ENCODE measurements around the gene TTLL8.

TTLL8 gene

GRCh38 chr22:50082961-50083461 lies 24.9 kb upstream of the TTLL8 start:
- DNase-seq, result no peak

GRCh38 chr22:50082197-50082715 lies 24.2 kb upstream of the TTLL8 start:
- no peak for DNase-seq

- no peak for DNase-seq
Measured at GRCh38 chr22:50081426-50082196, 23.5 kb upstream of the TTLL8 start.

DNA sequence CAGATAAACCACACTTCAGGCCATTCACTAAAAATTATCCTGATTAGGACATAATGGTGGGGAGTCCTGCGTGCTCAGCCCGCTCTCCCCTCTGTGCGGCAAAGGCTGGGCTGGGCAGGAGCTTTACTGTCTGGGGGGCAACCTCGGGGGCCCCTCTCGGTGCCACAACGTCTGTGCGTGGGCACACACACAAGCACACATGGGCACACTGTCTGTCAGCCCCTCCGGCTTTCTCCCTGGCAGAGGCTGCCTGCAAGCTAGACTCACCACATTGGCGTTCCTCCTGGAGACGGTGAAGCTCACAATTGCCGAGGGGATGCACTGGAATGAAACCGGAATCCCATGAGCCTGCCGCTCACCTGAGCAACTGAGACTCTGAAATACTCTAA lies 22.0 kb upstream of the TTLL8 start:
- no peak for DNase-seq

DNA sequence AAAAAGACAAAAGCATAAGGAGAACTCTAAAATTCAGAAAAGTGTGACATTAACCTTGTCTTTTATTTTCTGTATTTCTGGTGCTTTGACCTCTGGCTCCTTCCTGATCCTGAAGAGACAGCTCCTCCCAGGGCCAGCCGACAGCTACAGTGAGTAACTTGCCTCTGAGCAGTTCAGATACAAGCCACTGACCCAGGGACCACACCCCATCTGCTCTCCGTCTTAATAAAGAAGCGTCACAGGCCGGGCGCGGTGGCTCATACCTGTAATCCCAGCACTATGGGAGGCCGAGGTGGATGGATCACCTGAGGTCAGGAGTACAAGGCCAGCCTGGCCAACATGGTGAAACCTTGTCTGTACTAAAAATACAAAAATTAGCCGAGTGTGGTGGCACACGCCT lies 20.7 kb upstream of the TTLL8 start:
- DNase-seq, result no peak

DNA sequence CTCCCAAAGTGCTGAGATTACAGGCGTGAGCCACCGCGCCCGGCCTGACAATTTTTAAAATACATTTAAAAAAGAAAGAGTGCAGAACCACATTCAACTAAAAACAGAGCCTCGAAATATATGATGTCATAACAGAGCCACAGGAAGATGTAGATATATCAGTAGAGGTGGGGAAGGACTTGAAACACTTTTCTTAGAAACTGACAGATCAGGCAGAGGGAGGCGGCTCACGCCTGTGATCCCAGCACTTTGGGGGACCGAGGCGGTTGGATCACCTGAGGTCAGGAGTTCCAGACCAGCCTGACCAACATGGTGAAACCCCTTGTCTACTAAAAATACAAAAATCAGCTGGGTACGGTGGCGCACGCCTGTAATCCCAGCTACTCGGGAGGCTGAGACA lies 20.1 kb upstream of the TTLL8 start:
- DNase-seq, result no peak

DNA sequence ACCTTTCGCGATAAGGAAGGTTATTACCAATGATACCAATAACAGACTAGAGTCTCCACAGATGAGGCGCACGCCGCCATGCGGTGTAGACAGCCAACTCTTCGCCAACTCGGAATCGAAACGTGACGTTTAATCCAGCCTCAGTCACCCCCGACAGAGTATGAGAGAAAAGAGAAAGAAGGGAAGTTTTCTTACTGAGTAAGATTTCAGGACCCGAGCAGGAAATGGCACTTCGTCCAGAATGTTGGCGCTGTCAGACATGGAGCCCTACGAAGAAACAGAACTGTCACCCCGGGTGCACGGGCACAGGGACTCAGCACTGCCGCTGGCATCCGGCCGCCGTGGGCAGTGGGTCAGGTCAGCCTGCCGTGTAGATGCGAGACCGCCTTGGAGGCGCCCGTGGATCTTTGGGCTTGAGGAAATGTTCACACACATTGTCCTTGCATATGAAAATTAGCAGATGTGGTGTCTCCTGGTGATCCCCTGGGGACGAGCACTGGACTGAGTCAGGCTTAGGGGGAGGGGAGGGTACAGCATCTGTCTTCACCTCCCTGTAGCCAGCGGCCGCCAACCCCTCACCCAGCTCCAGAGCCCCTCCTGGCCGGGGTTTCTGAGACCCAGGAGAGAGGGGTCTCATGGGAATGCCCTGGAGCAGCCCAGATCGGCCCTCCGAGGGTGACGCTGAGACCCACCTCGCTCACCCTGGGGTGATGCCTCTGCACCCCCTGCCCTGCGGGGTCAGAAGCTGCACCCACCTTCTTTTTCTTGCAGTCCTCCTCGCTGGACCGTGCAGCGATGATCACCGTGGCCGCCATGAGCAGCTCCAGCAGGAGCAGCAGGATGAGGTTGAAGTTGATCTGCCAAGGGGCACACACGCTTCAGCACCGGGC lies 18.8 kb upstream of the TTLL8 start:
- DNase-seq, result no peak

DNA sequence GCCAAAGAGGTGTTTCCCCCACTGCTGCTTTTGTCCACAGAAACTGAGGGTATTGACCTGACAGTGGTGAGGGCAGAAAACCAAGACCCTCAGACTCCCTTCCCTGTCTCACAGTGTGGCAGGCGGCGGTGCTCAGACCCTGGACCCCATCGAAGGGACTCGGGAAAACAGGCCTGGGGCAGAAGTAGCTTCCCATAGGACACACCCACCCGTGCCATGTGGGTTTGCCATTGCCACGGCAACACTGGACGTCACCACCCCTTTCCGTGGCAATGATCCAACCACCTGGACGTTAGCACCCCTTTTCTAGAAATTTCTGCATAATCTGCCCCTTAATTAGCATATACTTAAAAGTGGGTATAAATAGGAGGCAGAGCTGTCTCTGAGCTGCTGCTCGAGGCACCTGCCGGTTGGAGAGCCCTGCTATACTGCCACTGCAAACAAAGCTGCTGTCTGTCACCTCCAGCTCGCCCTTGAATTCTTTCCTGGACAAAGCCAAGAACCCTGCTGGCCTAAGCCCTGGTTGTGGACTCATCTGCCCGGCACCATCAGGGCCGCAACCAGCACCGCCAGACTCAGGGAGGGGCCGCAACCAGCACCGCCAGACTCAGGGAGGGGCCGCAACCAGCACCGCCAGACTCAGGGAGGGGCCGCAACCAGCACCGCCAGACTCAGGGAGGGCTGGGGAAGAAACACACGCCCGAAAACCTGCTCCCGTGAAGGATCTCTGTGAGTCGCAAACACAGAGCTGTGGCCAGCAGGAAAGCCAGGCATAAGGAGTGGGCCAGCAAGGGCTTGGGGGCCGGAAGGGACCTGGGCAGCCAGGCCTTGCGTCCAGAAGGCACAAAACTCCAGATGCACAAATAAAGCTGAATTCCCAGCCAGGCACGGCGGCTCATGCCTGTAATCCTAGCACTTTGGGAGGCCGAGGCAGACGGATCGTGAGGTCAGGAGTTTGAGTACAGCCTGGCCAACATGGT lies 16.7 kb upstream of the TTLL8 start:
- DNase-seq, result peak; percentile 30

- no peak for DNase-seq
Measured at GRCh38 chr22:50074056-50074455, 16.0 kb upstream of the TTLL8 start.

GRCh38 chr22:50072714-50073538 lies 14.8 kb upstream of the TTLL8 start:
- no peak for DNase-seq

DNA sequence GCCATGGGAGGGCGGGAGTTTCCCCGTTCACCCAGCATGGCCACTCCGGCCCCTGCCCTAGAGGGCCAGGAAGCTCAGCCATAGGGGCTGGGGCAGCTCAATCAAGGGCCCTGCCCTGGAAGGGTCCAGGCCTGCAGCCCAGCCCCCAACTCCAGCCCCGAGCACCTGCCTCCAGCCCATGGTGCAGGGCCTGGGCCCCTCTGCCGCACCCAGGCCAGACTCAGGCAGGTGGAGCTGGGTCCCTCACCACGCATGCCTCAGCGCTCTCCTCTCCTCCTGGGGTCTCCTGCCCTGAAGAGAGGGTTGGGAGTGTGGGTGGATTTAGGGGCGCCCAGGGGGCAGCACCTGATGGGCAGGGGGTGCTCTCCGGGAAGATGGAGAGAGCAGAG lies 14.1 kb upstream of the TTLL8 start:
- no peak for DNase-seq

GRCh38 chr22:50071432-50072166 lies 13.5 kb upstream of the TTLL8 start:
- no peak for DNase-seq

GRCh38 chr22:50070366-50070765 lies 12.3 kb upstream of the TTLL8 start:
- DNase-seq, result no peak

DNA sequence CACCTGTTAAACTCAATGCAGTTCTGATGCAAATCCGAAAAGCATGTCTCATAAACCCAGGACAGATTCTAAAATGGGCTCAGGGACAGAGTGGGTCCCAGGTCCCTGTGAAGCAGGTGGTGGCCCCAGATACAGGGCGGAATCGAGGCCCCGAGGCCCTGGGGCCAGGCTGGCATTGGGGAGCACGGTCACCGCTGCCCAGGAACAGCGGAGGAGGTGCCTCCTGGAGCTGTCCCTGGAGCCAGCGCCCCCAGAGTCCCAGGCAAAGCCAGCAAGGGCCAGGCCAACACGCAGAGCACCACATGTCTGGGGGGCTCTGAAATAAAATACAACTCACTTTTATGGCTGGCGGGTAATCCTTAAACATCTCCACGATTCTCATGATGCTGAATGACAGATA lies 10.0 kb upstream of the TTLL8 start:
- no peak for DNase-seq

DNA sequence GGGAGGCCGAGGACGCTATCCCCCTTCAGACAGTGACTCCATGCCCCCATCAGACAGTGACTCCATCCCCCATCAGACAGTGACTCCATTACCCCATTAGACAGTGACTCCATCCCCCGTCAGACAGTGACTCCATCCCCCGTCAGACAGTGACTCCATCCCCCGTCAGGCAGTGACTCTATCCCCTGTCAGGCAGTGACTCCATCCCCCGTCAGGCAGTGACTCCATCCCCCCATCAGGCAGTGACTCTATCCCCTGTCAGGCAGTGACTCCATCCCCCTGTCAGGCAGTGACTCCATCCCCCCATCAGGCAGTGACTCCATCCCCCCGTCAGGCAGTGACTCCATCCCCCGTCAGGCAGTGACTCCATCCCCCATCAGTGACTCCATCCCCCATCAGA lies 9.1 kb upstream of the TTLL8 start:
- DNase-seq, result no peak

GRCh38 chr22:50064453-50064852 lies 6.4 kb upstream of the TTLL8 start:
- no peak for DNase-seq

GRCh38 chr22:50063589-50064393 lies 5.7 kb upstream of the TTLL8 start:
- DNase-seq, result no peak

GRCh38 chr22:50062509-50063135 lies 4.5 kb upstream of the TTLL8 start:
- DNase-seq, result no peak

DNA sequence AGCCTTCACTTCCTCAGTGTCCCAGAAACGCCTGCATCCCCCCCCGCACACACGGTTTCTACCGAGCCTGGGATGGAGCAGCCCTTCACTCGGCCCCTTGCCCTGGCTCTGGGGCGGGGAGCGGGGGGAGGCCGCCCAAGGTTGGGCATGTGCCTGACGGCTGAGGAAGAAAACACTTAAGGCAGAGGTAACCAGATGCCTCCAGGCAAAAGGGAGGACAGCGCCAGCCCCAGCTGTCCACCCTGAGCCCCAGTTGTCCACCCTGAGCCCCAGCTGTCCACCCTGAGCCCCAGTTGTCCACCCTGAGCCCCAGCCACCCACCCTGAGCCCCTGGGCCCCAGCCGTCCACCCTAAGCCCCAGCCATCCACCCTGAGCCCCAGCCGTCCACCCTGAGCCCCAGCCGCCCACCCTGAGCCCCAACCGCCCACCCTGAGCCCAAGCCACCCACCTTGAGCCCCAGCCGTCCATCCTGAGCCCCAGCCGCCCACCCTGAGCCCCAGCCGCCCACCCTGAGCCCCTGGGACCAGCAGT lies 3.8 kb upstream of the TTLL8 start:
- no peak for DNase-seq

Data from NCI-H510A (cell line).